Endothelial cell of umbilical vein (primary cell): ENCODE measurements around the gene PPP1R3E. TPM values are rescaled to one million over a fixed set of nuclear protein-coding genes. Genes with fewer than 3 reads are reported as not detected.

Source experiments
- BruUV-seq: library from RNA; stranded (reverse); fragments of 400-500 nt; replicated peaks from 2 replicates; lab custom pipeline; 2021; lab: Mats Ljungman, UMichigan
- CTCF ChIA-PET: fragments of 300-600, 350-600 bp; sonication (Branson Sonifier 250); formaldehyde crosslinking; loops from one replicate; lab custom pipeline; 2021; ENCODE audit warnings: antibody characterized with exemption, inconsistent platforms; lab: Charles Lee
- POLR2A ChIA-PET: fragments of 300-600, 350-600 bp; sonication (Branson Sonifier 250); formaldehyde crosslinking; loops from one replicate; lab custom pipeline; 2021; ENCODE audit warnings: antibody characterized with exemption, inconsistent platforms; lab: Charles Lee
- DNase-seq: peaks from one replicate; pipeline ENCODE4 v3.0.0-alpha.2; 2011; ENCODE audit warnings: low read depth, low spot score
- FAIRE-seq: peaks from 2 replicates; lab custom pipeline; 2011; peaks lifted over from hg19 to GRCh38; lab: Jason Lieb, UNC
- H2AFZ ChIP-seq: 2 replicates; pipeline ENCODE4 v1.6.0; 2012; ENCODE audit warnings: low read depth, low read length, control low read depth, inconsistent platforms
- H3K27ac ChIP-seq: 2 replicates; pipeline ENCODE4 v1.5.1; 2011; ENCODE audit warnings: low read depth, mild to moderate bottlenecking, control low read depth, low read length, moderate library complexity; ENCODE audit not compliant: insufficient read depth
- H3K27me3 ChIP-seq, 2 experiments: 2 replicates each; pipeline versions ENCODE4 v1.6.0 to v1.6.1; 2011; ENCODE audit warnings: low read length in 2 of 2, mixed read lengths in 1 of 2; ENCODE audit not compliant: control insufficient read depth in 2 of 2, insufficient read depth in 2 of 2
- H3K36me3 ChIP-seq, 2 experiments: 2 replicates in 1 of 2; 3 replicates in 1 of 2; pipeline ENCODE4 v1.5.1; 2011; ENCODE audit warnings: low read length in 2 of 2, mild to moderate bottlenecking in 1 of 2, moderate library complexity in 1 of 2; ENCODE audit not compliant: control insufficient read depth in 2 of 2, insufficient read depth in 2 of 2; ENCODE audit errors: extremely low read depth in 1 of 2
- H3K4me1 ChIP-seq: 3 replicates; pipeline ENCODE4 v1.5.1; 2011; ENCODE audit warnings: mild to moderate bottlenecking, low read length; ENCODE audit not compliant: control insufficient read depth, insufficient read depth; ENCODE audit errors: extremely low read depth
- H3K4me2 ChIP-seq: 2 replicates; pipeline ENCODE4 v1.6.1; 2011; ENCODE audit warnings: low read length, control low read depth, mixed read lengths; ENCODE audit not compliant: insufficient read depth
- H3K4me3 ChIP-seq, 3 experiments: fragments of 200-600 bp in 1 of 3; sonication (generic), shearing (Covaris generic) in 1 of 3; replicated peaks in 1 of 3; 2 replicates each; pipeline ENCODE4 v1.5.1; 2011 to 2016; ENCODE audit warnings: control low read depth in 3 of 3, low read length in 3 of 3, mild to moderate bottlenecking in 2 of 3, inconsistent platforms in 1 of 3, low read depth in 1 of 3, moderate library complexity in 1 of 3; ENCODE audit not compliant: insufficient read depth in 1 of 3
- H3K79me2 ChIP-seq: 2 replicates; pipeline ENCODE4 v1.6.0; 2012; ENCODE audit warnings: low read length, inconsistent platforms; ENCODE audit not compliant: control insufficient read depth, insufficient read depth
- H3K9ac ChIP-seq: replicated peaks from 2 replicates; pipeline ENCODE3; 2011; ENCODE audit warnings: low read length, control low read depth; ENCODE audit not compliant: insufficient read depth; ENCODE audit errors: extremely low read depth
- H3K9me1 ChIP-seq: replicated peaks from 3 replicates; pipeline ENCODE4 v1.6.0; 2011; ENCODE audit warnings: mild to moderate bottlenecking, low read length; ENCODE audit not compliant: control insufficient read depth, insufficient read depth; ENCODE audit errors: extremely low read depth
- H3K9me3 ChIP-seq: replicated peaks from 2 replicates; pipeline ENCODE4 v1.5.1; 2012; ENCODE audit warnings: low read length, inconsistent platforms; ENCODE audit not compliant: control insufficient read depth, insufficient read depth
- H4K20me1 ChIP-seq: replicated peaks from 2 replicates; pipeline ENCODE3; 2011; ENCODE audit warnings: mild to moderate bottlenecking, low read length; ENCODE audit not compliant: control insufficient read depth, insufficient read depth; ENCODE audit errors: extremely low read depth
- CTCF ChIP-seq, 2 donors: IDR thresholded peaks; 1 replicate in 1 of 2; 2 replicates in 1 of 2; pipeline ENCODE4 v1.5.1; 2011; ENCODE audit warnings: low read length in 2 of 2, mild to moderate bottlenecking in 2 of 2, moderate library complexity in 2 of 2, control low read depth in 1 of 2, inconsistent platforms in 1 of 2, low read depth in 1 of 2; ENCODE audit not compliant: insufficient read depth in 1 of 2; ENCODE audit errors: extremely low read depth in 1 of 2
- EZH2 ChIP-seq: IDR thresholded peaks from 2 replicates; pipeline ENCODE4 v1.6.1; 2012; ENCODE audit warnings: borderline replicate concordance, low read depth, mild to moderate bottlenecking, moderate library complexity, low read length, inconsistent platforms; ENCODE audit not compliant: severe bottlenecking
- FOS ChIP-seq: IDR thresholded peaks from 2 replicates; pipeline ENCODE4 v1.6.1; 2011; ENCODE audit warnings: mild to moderate bottlenecking, low read length, moderate library complexity, borderline replicate concordance; ENCODE audit not compliant: insufficient read depth
- GATA2 ChIP-seq: IDR thresholded peaks from 2 replicates; pipeline ENCODE4 v1.7.0; 2011; ENCODE audit warnings: low read depth, mild to moderate bottlenecking, moderate library complexity, mixed read lengths, low read length; ENCODE audit not compliant: insufficient read length, insufficient read depth
- JUN ChIP-seq: IDR thresholded peaks from 2 replicates; pipeline ENCODE4 v1.6.1; 2011; ENCODE audit warnings: borderline replicate concordance, low read depth; ENCODE audit not compliant: insufficient read length, insufficient read depth
- MAX ChIP-seq: IDR thresholded peaks from 2 replicates; pipeline ENCODE4 v1.6.1; 2011; ENCODE audit not compliant: insufficient read depth, insufficient read length
- MYC ChIP-seq: IDR thresholded peaks from one replicate; pipeline ENCODE4 v1.6.1; 2011; ENCODE audit warnings: mild to moderate bottlenecking, low read depth, low read length
- POLR2A ChIP-seq: IDR thresholded peaks from 2 replicates; pipeline ENCODE4 v1.6.1; 2012; ENCODE audit warnings: low read depth, mild to moderate bottlenecking, control low read depth, low read length
- POLR2AphosphoS5 ChIP-seq: IDR thresholded peaks from 2 replicates; pipeline ENCODE4 v1.6.1; 2012; ENCODE audit warnings: low read depth, mild to moderate bottlenecking, control low read depth, low read length, moderate library complexity; ENCODE audit not compliant: insufficient read depth
- dilution Hi-C: fragments of 300-500 bp; cut with MboI; formaldehyde crosslinking; loops from one replicate; pipeline ENCODE4 v1.15.0; 2019; ENCODE audit warnings: low sequenced_read_pairs; ENCODE audit not compliant: extremely low pct_ligation_motif_present
- intact Hi-C: fragments of 100-400 bp; cut with micrococcal nuclease; formaldehyde crosslinking; loops from one replicate; pipeline ENCODE4 v1.10.0; 2022
- polyA plus RNA-seq, 4 experiments: library from polyadenylated mRNA; depleted of rRNA in 3 of 4; stranded (reverse) in 3 of 4; unstranded in 1 of 4; fragments of >200 nt; gene quantifications; 2 replicates each; pipeline versions ENCODE4 v1.2.1 to v1.2.3, GENCODE V29; 2011 to 2012; ENCODE audit warnings: missing spikeins in 1 of 4
- total RNA-seq: library from RNA; stranded (reverse); gene quantifications from 2 replicates; pipeline ENCODE4 v1.2.3, GENCODE V29; 2021

Gene PPP1R3E
- total and polyA plus RNA-seq, 2 donors (not counting 3 experiments of a cell fraction or from before 2014, with no cell fraction given) = 4.3 to 7.4 TPM

- H3K9me3 ChIP-seq = no peaks in the 10 kb centered on the region
These were observed 3.9 kb upstream of the PPP1R3E start, which contains the start of gene BCL2L2 for GRCh38 chr14:23306412-23307145. Gene BCL2L2, plus strand, starts transcription at chr14:23306833. Its CDS starts 935 bp downstream, at chr14:23307768.

GRCh38 chr14:23301969-23302289, 730 bp downstream of the PPP1R3E start:
- CTCF ChIA-PET = interaction anchor here (1.1 to 4.0 kb wide), 8 partner anchors 14 to 225 kb away, joined by 3 to 53 read pairs (median 13); partner anchors contain the start of genes HOMEZ and PABPN1
- dilution Hi-C loops = no loop called here

More at GRCh38 chr14:23306412-23307145, 3.9 kb upstream of the PPP1R3E start, which contains the start of gene BCL2L2:
- CTCF ChIA-PET = interaction anchor here (0.8 to 3.2 kb wide), 5 partner anchors 15 to 229 kb away, joined by 3 to 17 read pairs (median 3); partner anchors contain the start of gene PABPN1
- intact Hi-C loops (loop anchor here (1.0 kb wide), 1 partner anchor 15 kb away; the partner anchor contains the start of gene PABPN1), dilution Hi-C loops (no loop called here)
- Histone ChIP-seq H3K4me2 (peak within 1 kb of the TSS; percentile 90), H3K27me3 (no peaks in the 10 kb centered on the region), H4K20me1 (no peaks in the 10 kb centered on the region), H3K79me2 (peaks cover 43% of the 10 kb centered on the region), H3K27ac (peak within 1 kb of the TSS; percentile 78), H2AFZ (peak within 1 kb of the TSS; percentile 95), H3K9ac (peak within 1 kb of the TSS; percentile 85), H3K9me1 (no peaks in the 10 kb centered on the region), H3K4me1 (peaks cover 27% of the 10 kb centered on the region), H3K4me3 (peak within 1 kb of the TSS; percentile 84 to 92 (median 89)), H3K36me3 (peaks cover 0 to 12% of the 10 kb centered on the region in 2 experiments)
- no TSS peak for BruUV-seq
- peak; percentile 92 for DNase-seq
- peak; percentile 97 for FAIRE-seq
- TF ChIP-seq MYC = no peak
- peak; percentile 75 for TF ChIP-seq POLR2A
- peak; percentile 80 for TF ChIP-seq POLR2AphosphoS5
- POLR2A ChIA-PET = interaction anchor here (1.0 to 1.2 kb wide), 2 partner anchors 14 to 18 kb away, joined by 3 to 6 read pairs; partner anchors contain the start of gene PABPN1

More at GRCh38 chr14:23301969-23302289, 730 bp downstream of the PPP1R3E start:
- peaks cover 4% of the 10 kb centered on the region for H3K79me2 ChIP-seq
- H3K27ac ChIP-seq = peak overlapping the region; percentile 38
- no peaks in the 10 kb centered on the region for H3K27me3 ChIP-seq
- TF ChIP-seq CTCF (IDR thresholded peaks at IDR 0.05; ENCODE audit: extremely low read depth in 1 of 2, insufficient read depth in 1 of 2, low read depth in 1 of 2, low read length in 2 of 2) = no peak
- TF ChIP-seq MYC = no peak
- TF ChIP-seq EZH2 = no peak
- TF ChIP-seq FOS = no peak
- TF ChIP-seq JUN = no peak
- no peak for TF ChIP-seq MAX
- TF ChIP-seq POLR2A = no peak
- no peak for TF ChIP-seq POLR2AphosphoS5
- TF ChIP-seq GATA2 = no peak
- peak overlapping the region; percentile 45 to 53 (median 51) for H3K4me3 ChIP-seq
- H3K9me3 ChIP-seq = no peaks in the 10 kb centered on the region
- intact Hi-C loops = loop anchor here (1.0 kb wide), 5 partner anchors 16 to 181 kb away; partner anchors contain the start of genes HOMEZ, NGDN and PABPN1
- no TSS peak for BruUV-seq
- no peaks in the 10 kb centered on the region for H4K20me1 ChIP-seq
- H3K9me1 ChIP-seq = no peaks in the 10 kb centered on the region
- H2AFZ ChIP-seq = peak overlapping the region; percentile 93
- H3K4me2 ChIP-seq = peak overlapping the region; percentile 78
- FAIRE-seq = no peak
- peaks cover 18% of the 10 kb centered on the region for H3K4me1 ChIP-seq
- POLR2A ChIA-PET = interaction anchor here (2.0 kb wide), 1 partner anchor 20 kb away, joined by 13 read pairs; the partner anchor contains the start of gene PABPN1
- no peak for DNase-seq
- H3K9ac ChIP-seq = peak overlapping the region; percentile 66
- H3K36me3 ChIP-seq = no peaks in the 10 kb centered on the region
